GM06990 (cell line): ENCODE data around the gene TAF1B.
"Not testable (repeated sequence)": the region's sequence is repeated elsewhere in the genome, so short reads cannot be mapped to it uniquely, and the experiment has no call there.

ENCODE experiments used
- DNase-seq: peaks from one replicate; pipeline ENCODE4 v3.0.0-alpha.2; 2011; ENCODE audit not compliant: insufficient read length; ENCODE audit errors: extremely low read depth
- H3K27me3 ChIP-seq: replicated peaks from 2 replicates; pipeline ENCODE4 v1.6.0; 2011; ENCODE audit warnings: low read length; ENCODE audit not compliant: control insufficient read depth, insufficient read depth
- H3K36me3 ChIP-seq: 2 replicates; pipeline ENCODE4 v1.5.1; 2011; ENCODE audit warnings: low read length; ENCODE audit not compliant: control insufficient read depth, insufficient read depth
- H3K4me3 ChIP-seq: replicated peaks from 2 replicates; pipeline ENCODE4 v1.5.1; 2011; ENCODE audit warnings: low read depth, mild to moderate bottlenecking, control low read depth, low read length
- CTCF ChIP-seq: IDR thresholded peaks from 2 replicates; pipeline ENCODE4 v1.5.1; 2011; ENCODE audit warnings: low read length, control low read depth, mild to moderate bottlenecking, inconsistent platforms; ENCODE audit not compliant: insufficient read depth, poor library complexity, severe bottlenecking

Gene TAF1B

GRCh38 chr2:9918275-9918674 lies 75.0 kb downstream of the TAF1B start:
- DNase-seq, result no peak
- no peak overlapping the region for H3K4me3 ChIP-seq
- H3K27me3 ChIP-seq, result no peaks in the 10 kb centered on the region
- 0 out of 2 replicates have a peak, but pooled peaks cover 1% of the 10 kb centered on the region for H3K36me3 ChIP-seq
- TF ChIP-seq CTCF, result no peak

- H3K36me3 ChIP-seq, result 0 out of 2 replicates have a peak, but pooled peaks cover 1% of the 10 kb centered on the region
- no peak for TF ChIP-seq CTCF
- H3K27me3 ChIP-seq, result no peaks in the 10 kb centered on the region
- DNase-seq, result no peak
- H3K4me3 ChIP-seq, result no peak overlapping the region
Measured at GRCh38 chr2:9919512-9919911, 76.2 kb downstream of the TAF1B start.

GRCh38 chr2:9927020-9927419 lies 83.7 kb downstream of the TAF1B start:
- not testable (repeated sequence) for DNase-seq, H3K27me3 ChIP-seq, H3K36me3 ChIP-seq, H3K4me3 ChIP-seq

GRCh38 chr2:9937258-9937657 lies 94.0 kb downstream of the TAF1B start:
- DNase-seq, result no peak
- Histone ChIP-seq H3K27me3 (no peaks in the 10 kb centered on the region), H3K36me3 (no peaks in the 10 kb centered on the region; the same call in 1 of the 2 replicates), H3K4me3 (no peak overlapping the region)
- no peak for TF ChIP-seq CTCF

- DNase-seq, result no peak
Measured at GRCh38 chr2:9937968-9938367, 94.7 kb downstream of the TAF1B start.

More at GRCh38 chr2:9937968-9938367, 94.7 kb downstream of the TAF1B start:
- H3K36me3 ChIP-seq, result no peaks in the 10 kb centered on the region; the same call in 1 of the 2 replicates
- no peak overlapping the region for H3K4me3 ChIP-seq
- no peak for TF ChIP-seq CTCF
- no peaks in the 10 kb centered on the region for H3K27me3 ChIP-seq
